ENCODE results near the gene MBNL2. TPM values are rescaled to one million over a fixed set of nuclear protein-coding genes. Genes with fewer than 3 reads are reported as not detected.
"Not testable (repeated sequence)": the region's sequence is repeated elsewhere in the genome, so short reads cannot be mapped to it uniquely, and the experiment has no call there.

The MBNL2 gene
- polyA plus RNA-seq, 4 donors = 12.1 to 31.2 (median 13.2) TPM

GRCh38 chr13:97347255-97347932, 125.3 kb downstream of the MBNL2 start:
- Histone ChIP-seq H3K27ac (ENCODE audit: low read depth in 1 of 3, low read length in 2 of 3) (no peak overlapping the region), H3K27me3 (ENCODE audit: control insufficient read depth in 3 of 3, insufficient read depth in 3 of 3, low read length in 3 of 3) (no peaks in the 10 kb centered on the region), H3K36me3 (ENCODE audit: control insufficient read depth in 3 of 3, insufficient read depth in 2 of 3, low read depth in 1 of 3, low read length in 3 of 3) (peaks cover 3 to 31% (median 4%) of the 10 kb centered on the region in 3 donors), H3K4me1 (ENCODE audit: control insufficient read depth in 3 of 3, insufficient read depth in 2 of 3, low read depth in 1 of 3, low read length in 2 of 3) (peaks cover 0 to 7% (median 0%) of the 10 kb centered on the region in 3 donors), H3K9me3 (ENCODE audit: control insufficient read depth in 2 of 2, insufficient read depth in 1 of 2, low read depth in 1 of 2, low read length in 1 of 2) (peaks cover 0 to 8% of the 10 kb centered on the region in 2 donors), H3K4me3 (ENCODE audit: low read depth in 1 of 3, low read length in 3 of 3) (no peak overlapping the region)
- DNase-seq = no peak
- no peak for FAIRE-seq
- 93 to 95% (median 94%) methylated on average over 9 of the region's 9 CpGs for WGBS, 3 donors

DNA sequence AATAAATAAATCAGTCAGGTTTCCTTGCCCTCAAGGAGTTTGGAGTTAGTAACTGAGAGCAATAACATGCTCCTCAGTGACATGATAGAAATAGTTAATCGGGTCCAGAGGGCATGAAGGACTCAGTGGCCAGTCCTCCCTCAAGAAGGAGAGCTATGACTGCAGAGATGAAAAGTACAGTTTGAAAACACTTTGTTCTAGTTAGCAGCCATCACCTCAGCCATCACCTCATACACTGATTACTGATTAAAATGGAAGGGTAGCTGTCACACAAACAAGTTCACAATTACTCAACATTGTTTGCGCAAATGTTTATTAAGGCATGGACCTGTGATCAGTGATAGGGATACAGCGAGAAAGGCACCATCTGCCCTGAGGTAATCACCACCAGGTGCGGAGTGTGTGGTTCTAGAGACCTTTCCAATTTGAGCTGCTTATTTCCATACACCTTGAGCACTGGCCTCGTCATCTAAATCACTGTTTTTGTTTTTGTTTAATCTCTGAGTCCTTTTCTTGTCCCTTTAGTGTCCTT, 126.5 kb downstream of the MBNL2 start:
- peaks cover 0 to 7% (median 0%) of the 10 kb centered on the region in 3 donors for H3K4me1 ChIP-seq (ENCODE audit: control insufficient read depth in 3 of 3, insufficient read depth in 2 of 3, low read depth in 1 of 3, low read length in 2 of 3)
- H3K36me3 ChIP-seq (ENCODE audit: control insufficient read depth in 3 of 3, insufficient read depth in 2 of 3, low read depth in 1 of 3, low read length in 3 of 3) = peaks cover 3 to 27% (median 6%) of the 10 kb centered on the region in 3 donors
- peak in 1 of 2 donors; percentile 51 for DNase-seq
- no peaks in the 10 kb centered on the region for H3K27me3 ChIP-seq (ENCODE audit: control insufficient read depth in 3 of 3, insufficient read depth in 3 of 3, low read length in 3 of 3)
- no peak overlapping the region for H3K27ac ChIP-seq (ENCODE audit: low read depth in 1 of 3, low read length in 2 of 3)
- WGBS, 3 donors = 76 to 83% (median 83%) methylated on average over 5 of the region's 5 CpGs
- no peak overlapping the region for H3K4me3 ChIP-seq (ENCODE audit: low read depth in 1 of 3, low read length in 3 of 3)
- no peak for FAIRE-seq
- peaks cover 0 to 8% of the 10 kb centered on the region in 2 donors for H3K9me3 ChIP-seq (ENCODE audit: control insufficient read depth in 2 of 2, insufficient read depth in 1 of 2, low read depth in 1 of 2, low read length in 1 of 2)

- H3K27me3 ChIP-seq (ENCODE audit: control insufficient read depth in 3 of 3, insufficient read depth in 3 of 3, low read length in 3 of 3); FAIRE-seq; H3K27ac ChIP-seq (ENCODE audit: low read depth in 1 of 3, low read length in 2 of 3); DNase-seq; H3K4me1 ChIP-seq (ENCODE audit: control insufficient read depth in 3 of 3, insufficient read depth in 2 of 3, low read depth in 1 of 3, low read length in 2 of 3); H3K4me3 ChIP-seq (ENCODE audit: low read depth in 1 of 3, low read length in 3 of 3); H3K9me3 ChIP-seq (ENCODE audit: control insufficient read depth in 2 of 2, insufficient read depth in 1 of 2, low read depth in 1 of 2, low read length in 1 of 2): not testable (repeated sequence)
- H3K36me3 ChIP-seq (ENCODE audit: control insufficient read depth in 3 of 3, insufficient read depth in 2 of 3, low read depth in 1 of 3, low read length in 3 of 3) = peaks cover 3 to 22% (median 6%) of the 10 kb centered on the region in 3 donors
- 67 to 82% (median 79%) methylated on average over 1 of the region's 1 CpG for WGBS, 3 donors
These were observed 129.9 kb downstream of the MBNL2 start for GRCh38 chr13:97352012-97352411.

- FAIRE-seq = no peak
These were observed 130.7 kb downstream of the MBNL2 start for GRCh38 chr13:97352815-97353214.

DNA sequence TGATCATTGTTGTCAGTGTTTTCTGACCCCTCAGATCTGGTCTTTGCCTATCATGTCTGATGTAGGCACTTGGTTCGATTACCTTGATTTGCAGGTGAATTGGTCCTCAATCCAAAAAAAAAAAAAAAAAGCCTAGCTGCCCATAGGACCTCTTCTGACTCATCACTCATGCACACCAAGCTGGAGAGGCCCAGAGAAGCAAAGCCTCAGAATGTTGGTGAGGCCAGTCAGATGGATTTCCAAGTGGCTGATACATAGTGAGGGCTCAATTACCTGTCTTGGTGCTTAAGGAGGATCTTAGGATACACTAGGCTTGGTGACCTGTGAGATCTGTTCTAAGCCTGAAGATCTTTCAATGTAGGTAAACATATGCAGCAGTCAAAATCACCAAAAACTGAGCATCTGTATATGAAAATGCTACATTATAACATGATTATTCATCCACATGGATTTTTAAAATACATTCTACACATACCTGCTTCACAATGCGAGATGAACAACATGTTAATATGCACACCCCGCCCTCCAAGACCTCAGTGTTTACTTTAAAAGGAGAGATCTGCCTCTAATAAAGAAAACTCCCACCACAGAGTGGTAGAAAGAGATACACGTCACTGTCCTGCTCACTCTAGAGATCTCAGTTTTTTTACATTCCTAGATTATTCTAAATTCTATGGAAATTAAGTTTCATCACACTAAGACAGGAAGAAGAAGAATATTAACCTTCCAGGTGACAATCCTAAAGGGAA, 132.0 kb downstream of the MBNL2 start:
- DNase-seq = no peak
- Histone ChIP-seq H3K4me1 (ENCODE audit: control insufficient read depth in 3 of 3, insufficient read depth in 2 of 3, low read depth in 1 of 3, low read length in 2 of 3) (no peaks in the 10 kb centered on the region), H3K27ac (ENCODE audit: low read depth in 1 of 3, low read length in 2 of 3) (no peak overlapping the region), H3K27me3 (ENCODE audit: control insufficient read depth in 3 of 3, insufficient read depth in 3 of 3, low read length in 3 of 3) (no peaks in the 10 kb centered on the region), H3K36me3 (ENCODE audit: control insufficient read depth in 3 of 3, insufficient read depth in 2 of 3, low read depth in 1 of 3, low read length in 3 of 3) (peaks cover 6 to 15% (median 8%) of the 10 kb centered on the region in 3 donors), H3K4me3 (ENCODE audit: low read depth in 1 of 3, low read length in 3 of 3) (no peak overlapping the region), H3K9me3 (ENCODE audit: control insufficient read depth in 2 of 2, insufficient read depth in 1 of 2, low read depth in 1 of 2, low read length in 1 of 2) (peaks cover 0 to 8% of the 10 kb centered on the region in 2 donors)
- 91 to 94% (median 93%) methylated on average over 4 of the region's 4 CpGs for WGBS, 3 donors
- no peak for FAIRE-seq

More at GRCh38 chr13:97352815-97353214, 130.7 kb downstream of the MBNL2 start:
- peaks cover 6 to 19% (median 6%) of the 10 kb centered on the region in 3 donors for H3K36me3 ChIP-seq (ENCODE audit: control insufficient read depth in 3 of 3, insufficient read depth in 2 of 3, low read depth in 1 of 3, low read length in 3 of 3)
- no peaks in the 10 kb centered on the region for H3K4me1 ChIP-seq (ENCODE audit: control insufficient read depth in 3 of 3, insufficient read depth in 2 of 3, low read depth in 1 of 3, low read length in 2 of 3)
- H3K27me3 ChIP-seq (ENCODE audit: control insufficient read depth in 3 of 3, insufficient read depth in 3 of 3, low read length in 3 of 3) = no peaks in the 10 kb centered on the region
- no peak for DNase-seq
- H3K4me3 ChIP-seq (ENCODE audit: low read depth in 1 of 3, low read length in 3 of 3) = no peak overlapping the region
- peaks cover 0 to 8% of the 10 kb centered on the region in 2 donors for H3K9me3 ChIP-seq (ENCODE audit: control insufficient read depth in 2 of 2, insufficient read depth in 1 of 2, low read depth in 1 of 2, low read length in 1 of 2)
- H3K27ac ChIP-seq (ENCODE audit: low read depth in 1 of 3, low read length in 2 of 3) = no peak overlapping the region

DNA sequence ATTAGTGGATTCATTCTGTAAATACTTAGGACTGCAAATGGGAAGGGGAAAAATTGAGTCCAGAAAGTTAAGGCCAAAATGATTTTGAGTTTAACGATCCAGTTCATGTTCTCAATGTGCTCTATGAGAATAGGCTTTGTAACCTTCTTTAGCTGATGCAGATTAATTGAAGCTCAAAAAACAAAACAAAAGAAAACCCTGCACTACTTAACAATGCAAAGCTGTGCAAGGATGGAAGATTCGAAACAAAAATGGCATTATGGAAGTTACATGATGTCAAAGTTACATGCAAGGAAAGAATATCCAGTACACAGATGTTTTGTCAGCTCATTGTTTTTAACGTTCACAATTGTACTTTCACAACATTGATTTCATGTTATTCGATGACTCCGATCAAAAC, 132.7 kb downstream of the MBNL2 start:
- H3K27ac ChIP-seq (ENCODE audit: low read depth in 1 of 3, low read length in 2 of 3) = no peak overlapping the region
- H3K4me1 ChIP-seq (ENCODE audit: control insufficient read depth in 3 of 3, insufficient read depth in 2 of 3, low read depth in 1 of 3, low read length in 2 of 3) = no peaks in the 10 kb centered on the region
- WGBS, 3 donors = 91 to 95% (median 92%) methylated on average over 5 of the region's 5 CpGs
- FAIRE-seq = no peak
- H3K36me3 ChIP-seq (ENCODE audit: control insufficient read depth in 3 of 3, insufficient read depth in 2 of 3, low read depth in 1 of 3, low read length in 3 of 3) = peaks cover 5 to 10% (median 6%) of the 10 kb centered on the region in 3 donors
- no peaks in the 10 kb centered on the region for H3K27me3 ChIP-seq (ENCODE audit: control insufficient read depth in 3 of 3, insufficient read depth in 3 of 3, low read length in 3 of 3)
- DNase-seq = no peak
- H3K9me3 ChIP-seq (ENCODE audit: control insufficient read depth in 2 of 2, insufficient read depth in 1 of 2, low read depth in 1 of 2, low read length in 1 of 2) = peaks cover 0 to 8% of the 10 kb centered on the region in 2 donors
- no peak overlapping the region for H3K4me3 ChIP-seq (ENCODE audit: low read depth in 1 of 3, low read length in 3 of 3)

GRCh38 chr13:97356592-97356991, 134.5 kb downstream of the MBNL2 start:
- H3K4me1 ChIP-seq (ENCODE audit: control insufficient read depth in 3 of 3, insufficient read depth in 2 of 3, low read depth in 1 of 3, low read length in 2 of 3) = no peaks in the 10 kb centered on the region
- no peaks in the 10 kb centered on the region for H3K27me3 ChIP-seq (ENCODE audit: control insufficient read depth in 3 of 3, insufficient read depth in 3 of 3, low read length in 3 of 3)
- peaks cover 3 to 8% (median 5%) of the 10 kb centered on the region in 3 donors for H3K36me3 ChIP-seq (ENCODE audit: control insufficient read depth in 3 of 3, insufficient read depth in 2 of 3, low read depth in 1 of 3, low read length in 3 of 3)
- peaks cover 0 to 1% of the 10 kb centered on the region in 2 donors for H3K9me3 ChIP-seq (ENCODE audit: control insufficient read depth in 2 of 2, insufficient read depth in 1 of 2, low read depth in 1 of 2, low read length in 1 of 2)
- H3K4me3 ChIP-seq (ENCODE audit: low read depth in 1 of 3, low read length in 3 of 3) = no peak overlapping the region
- FAIRE-seq (no peak), DNase-seq (no peak)
- no peak overlapping the region for H3K27ac ChIP-seq (ENCODE audit: low read depth in 1 of 3, low read length in 2 of 3)
- WGBS, 3 donors = 81 to 89% (median 85%) methylated on average over 8 of the region's 8 CpGs

- Histone ChIP-seq H3K27me3 (ENCODE audit: control insufficient read depth in 3 of 3, insufficient read depth in 3 of 3, low read length in 3 of 3) (no peaks in the 10 kb centered on the region), H3K9me3 (ENCODE audit: control insufficient read depth in 2 of 2, insufficient read depth in 1 of 2, low read depth in 1 of 2, low read length in 1 of 2) (no peaks in the 10 kb centered on the region), H3K4me3 (ENCODE audit: low read depth in 1 of 3, low read length in 3 of 3) (no peak overlapping the region), H3K36me3 (ENCODE audit: control insufficient read depth in 3 of 3, insufficient read depth in 2 of 3, low read depth in 1 of 3, low read length in 3 of 3) (peaks cover 0 to 11% (median 11%) of the 10 kb centered on the region in 3 donors), H3K27ac (ENCODE audit: low read depth in 1 of 3, low read length in 2 of 3) (no peak overlapping the region), H3K4me1 (ENCODE audit: control insufficient read depth in 3 of 3, insufficient read depth in 2 of 3, low read depth in 1 of 3, low read length in 2 of 3) (no peaks in the 10 kb centered on the region)
- 39 to 41% (median 41%) methylated on average over 8 of the region's 8 CpGs for WGBS, 3 donors
- DNase-seq (peak; percentile 69 to 75), FAIRE-seq (no peak)
These were observed 137.3 kb downstream of the MBNL2 start for GRCh38 chr13:97359181-97360057.
